Erythroblast (primary cell): Measurements from ENCODE around the gene FILIP1.

Source experiments
- GATA1 ChIP-seq: IDR thresholded peaks from 2 replicates; pipeline ENCODE4 v1.6.1; 2011; ENCODE audit warnings: low read depth, mild to moderate bottlenecking, control low read depth, low read length, moderate library complexity
- POLR2A ChIP-seq: IDR thresholded peaks from 2 replicates; pipeline ENCODE4 v1.6.1; 2011; ENCODE audit warnings: mild to moderate bottlenecking, low read length

DNA sequence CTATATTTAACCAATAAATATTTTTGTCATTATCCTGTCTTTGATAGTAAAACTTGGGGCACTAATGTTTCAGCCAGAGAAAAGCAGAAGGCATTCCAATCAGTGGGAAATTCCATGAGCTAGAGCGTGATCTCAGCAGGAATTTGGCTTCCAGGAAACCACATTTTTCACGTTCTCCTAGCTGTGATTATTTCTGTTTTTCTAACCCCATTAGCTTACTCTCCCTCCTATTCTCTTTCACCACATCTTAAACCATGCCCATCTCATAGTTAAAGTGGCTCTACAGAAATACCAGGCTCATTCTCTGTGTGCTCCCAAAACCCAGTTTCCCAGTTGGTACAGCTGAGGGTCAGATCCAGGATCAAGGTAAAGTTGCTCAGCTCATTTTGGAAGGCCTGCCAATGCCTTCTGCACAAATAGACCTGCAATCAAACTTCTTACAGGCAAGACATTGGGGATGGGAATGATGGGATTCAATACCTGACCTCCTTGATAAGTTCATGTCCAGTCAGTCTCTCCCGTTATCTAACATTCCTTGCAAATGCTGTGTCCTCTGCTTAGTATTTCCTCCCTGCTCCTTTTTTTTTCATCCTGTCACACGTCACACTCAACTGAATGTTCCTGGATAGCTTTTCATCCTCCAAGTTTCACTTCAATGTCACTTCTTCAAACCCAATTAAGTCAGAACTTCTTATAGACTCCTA lies 175.9 kb downstream of the FILIP1 start:
- TF ChIP-seq POLR2A (no peak), GATA1 (no peak)
